Neural cell (in vitro differentiated cells): ENCODE results near the gene REXO1. TPM values are rescaled to one million over a fixed set of nuclear protein-coding genes. Genes with fewer than 3 reads are reported as not detected.

Experiments
- H2AFZ ChIP-seq: fragments of 200-600, 300-800 bp; sonication (generic), shearing (Covaris generic); 2 replicates; pipeline ENCODE4 v1.6.0; 2014; ENCODE audit warnings: low read depth, mild to moderate bottlenecking, antibody characterized with exemption, low read length, moderate library complexity
- H3F3A ChIP-seq: fragments of 200-600 bp; shearing (Covaris generic); 2 replicates; pipeline ENCODE4 v1.6.1; 2016; ENCODE audit warnings: mild to moderate bottlenecking, moderate library complexity, mixed read lengths, antibody characterized with exemption, low read length; ENCODE audit not compliant: insufficient read depth, poor library complexity, severe bottlenecking
- H3K27ac ChIP-seq: fragments of 200-600, 300-800 bp; sonication (generic), shearing (Covaris generic); 2 replicates; pipeline ENCODE4 v1.5.1; 2014; ENCODE audit warnings: mild to moderate bottlenecking, low read length, moderate library complexity
- H3K27me3 ChIP-seq: fragments of 300-800, 200-600 bp; sonication (generic), shearing (Covaris generic); 2 replicates; pipeline ENCODE4 v1.6.0; 2014; ENCODE audit warnings: mild to moderate bottlenecking, low read depth, low read length, moderate library complexity; ENCODE audit not compliant: insufficient read depth
- H3K36me3 ChIP-seq: fragments of 300-800, 200-600 bp; sonication (generic), shearing (Covaris generic); 2 replicates; pipeline ENCODE4 v1.5.1; 2014; ENCODE audit warnings: mild to moderate bottlenecking, antibody characterized with exemption, low read length, moderate library complexity; ENCODE audit not compliant: insufficient read depth
- H3K4me2 ChIP-seq: fragments of 300-800, 200-600 bp; sonication (generic), shearing (Covaris generic); 2 replicates; pipeline ENCODE4 v1.6.0; 2014; ENCODE audit warnings: mild to moderate bottlenecking, low read length
- H3K4me3 ChIP-seq: fragments of 300-800, 200-600 bp; sonication (generic), shearing (Covaris generic); 2 replicates; pipeline ENCODE4 v1.5.1; 2014; ENCODE audit warnings: mild to moderate bottlenecking, low read length, moderate library complexity
- H3K79me2 ChIP-seq: fragments of 200-600 bp; shearing (Covaris generic); replicated peaks from 2 replicates; pipeline ENCODE4 v1.6.0; 2014; ENCODE audit warnings: mild to moderate bottlenecking, low read length, moderate library complexity; ENCODE audit not compliant: insufficient read depth
- H3K9ac ChIP-seq: fragments of 300-800, 200-600 bp; sonication (generic), shearing (Covaris generic); 2 replicates; pipeline ENCODE4 v1.6.1; 2016; ENCODE audit warnings: mild to moderate bottlenecking, low read length, mixed read lengths
- H3K9me2 ChIP-seq: fragments of 200-600 bp; shearing (Covaris generic); 2 replicates; pipeline ENCODE4 v1.6.1; 2016; ENCODE audit warnings: mild to moderate bottlenecking, low read length, mixed read lengths; ENCODE audit not compliant: insufficient read depth
- H3K9me3 ChIP-seq: fragments of 200-600, 300-800 bp; sonication (generic), shearing (Covaris generic); 2 replicates; pipeline ENCODE4 v1.6.1; 2016; ENCODE audit warnings: mild to moderate bottlenecking, mixed run types, low read length, moderate library complexity, mixed read lengths
- H4K20me1 ChIP-seq: fragments of 200-600 bp; shearing (Covaris generic); 2 replicates; pipeline ENCODE4 v1.6.1; 2016; ENCODE audit warnings: mild to moderate bottlenecking, mixed run types; ENCODE audit not compliant: insufficient read depth
- CTCF ChIP-seq: fragments of 450-650 bp; IDR thresholded peaks from 2 replicates; pipeline ENCODE4 v1.5.1; 2014; ENCODE audit warnings: antibody characterized with exemption, mild to moderate bottlenecking, moderate library complexity; ENCODE audit not compliant: poor library complexity, severe bottlenecking
- EP300 ChIP-seq: fragments of 450-650 bp; conservative IDR thresholded peaks from 2 replicates; pipeline ENCODE4 v1.6.1; 2014; ENCODE audit warnings: antibody characterized with exemption, mild to moderate bottlenecking, moderate library complexity; ENCODE audit not compliant: poor library complexity, severe bottlenecking
- EZH2 ChIP-seq: fragments of 200-600, 300-800 bp; shearing (Covaris generic), sonication (generic); IDR thresholded peaks from 2 replicates; pipeline ENCODE4 v1.6.1; 2014; ENCODE audit warnings: antibody characterized with exemption, low read length, borderline replicate concordance, mild to moderate bottlenecking; ENCODE audit not compliant: insufficient read depth, poor library complexity, severe bottlenecking
- MXI1 ChIP-seq: fragments of 450-650 bp; conservative IDR thresholded peaks from 2 replicates; pipeline ENCODE4 v1.6.1; 2014; ENCODE audit warnings: antibody characterized with exemption, mild to moderate bottlenecking; ENCODE audit not compliant: poor library complexity, severe bottlenecking
- POLR2AphosphoS5 ChIP-seq: IDR thresholded peaks from 2 replicates; pipeline ENCODE4 v1.6.1; 2012
- RAD21 ChIP-seq: fragments of 450-650 bp; conservative IDR thresholded peaks from 2 replicates; pipeline ENCODE4 v1.6.1; 2014; ENCODE audit warnings: antibody characterized with exemption, mild to moderate bottlenecking, moderate library complexity
- REST ChIP-seq: IDR thresholded peaks from 2 replicates; pipeline ENCODE4 v1.6.1; 2012; ENCODE audit warnings: borderline replicate concordance
- SMC3 ChIP-seq: fragments of 450-650 bp; conservative IDR thresholded peaks from 2 replicates; pipeline ENCODE4 v1.6.1; 2014; ENCODE audit warnings: antibody characterized with exemption, mild to moderate bottlenecking, moderate library complexity; ENCODE audit not compliant: poor library complexity
- TAF1 ChIP-seq: IDR thresholded peaks from 2 replicates; pipeline ENCODE4 v1.6.1; 2012; ENCODE audit warnings: low read depth
- polyA plus RNA-seq: library from polyadenylated mRNA; depleted of rRNA; stranded (reverse); fragments of >200 nt; gene quantifications from 2 replicates; pipeline ENCODE4 v1.2.3, GENCODE V29; 2014

Gene REXO1
- polyA plus RNA-seq, 1 donor from 2014 or later, result 9.2 TPM

- Histone ChIP-seq H3K4me3 (no peak overlapping the region), H3K9me3 (no peaks in the 10 kb centered on the region), H3F3A (no peaks in the 10 kb centered on the region), H4K20me1 (no peaks in the 10 kb centered on the region), H3K9me2 (no peaks in the 10 kb centered on the region), H3K4me2 (no peak overlapping the region), H3K27ac (no peak overlapping the region), H3K27me3 (no peaks in the 10 kb centered on the region), H3K36me3 (no peaks in the 10 kb centered on the region), H3K9ac (no peak overlapping the region), H2AFZ (no peak overlapping the region), H3K79me2 (no peaks in the 10 kb centered on the region)
- no peak for TF ChIP-seq REST
- no peak for TF ChIP-seq MXI1
- no peak for TF ChIP-seq CTCF
- no peak for TF ChIP-seq SMC3
- no peak for TF ChIP-seq EZH2
- TF ChIP-seq EP300, result no peak
- TF ChIP-seq RAD21, result no peak
- TF ChIP-seq POLR2AphosphoS5, result no peak
- TF ChIP-seq TAF1, result no peak
Measured at GRCh38 chr19:1830568-1830967, 17.7 kb downstream of the REXO1 start.

GRCh38 chr19:1829958-1830357 is 18.3 kb downstream of the REXO1 start:
- no peaks in the 10 kb centered on the region for H3K27me3 ChIP-seq
- no peak overlapping the region for H3K9ac ChIP-seq
- no peaks in the 10 kb centered on the region for H3F3A ChIP-seq
- no peaks in the 10 kb centered on the region for H3K9me2 ChIP-seq
- H3K4me3 ChIP-seq, result no peak overlapping the region
- no peaks in the 10 kb centered on the region for H3K79me2 ChIP-seq
- no peak overlapping the region for H3K27ac ChIP-seq
- H3K4me2 ChIP-seq, result no peak overlapping the region
- TF ChIP-seq SMC3 (no peak), EP300 (no peak), CTCF (no peak), TAF1 (no peak), REST (no peak), MXI1 (no peak), EZH2 (no peak), RAD21 (no peak), POLR2AphosphoS5 (no peak)
- no peaks in the 10 kb centered on the region for H3K9me3 ChIP-seq
- H2AFZ ChIP-seq, result no peak overlapping the region
- H4K20me1 ChIP-seq, result no peaks in the 10 kb centered on the region
- no peaks in the 10 kb centered on the region for H3K36me3 ChIP-seq
